WTC11 (cell line): Measurements from ENCODE around the gene PAM. TPM values are rescaled to one million over a fixed set of nuclear protein-coding genes. Genes with fewer than 3 reads are reported as not detected.
A peak's percentile ranks its signal among the peaks of the same experiment; 100 is the strongest.

Experiments used
- ATAC-seq: fragments of 200-7000 bp; cut with Tn5 transposase; 2 replicates; pipeline ENCODE4 v1.10.0; 2021; ENCODE audit warnings: mild to moderate bottlenecking, moderate library complexity
- CTCF ChIA-PET: fragments of 300-600 bp; sonication (Branson Sonifier 250); formaldehyde crosslinking; loops from one replicate; lab custom pipeline; 2021; ENCODE audit warnings: antibody characterized with exemption; lab: Charles Lee
- POLR2A ChIA-PET: fragments of 350-600 bp; sonication (Branson Sonifier 250); formaldehyde crosslinking; loops from one replicate; lab custom pipeline; 2021; ENCODE audit warnings: antibody characterized with exemption; lab: Charles Lee
- DNase-seq: peaks from one replicate; pipeline ENCODE4 v3.0.0; 2021; ENCODE audit warnings: low spot score
- H3K27ac Mint-ChIP-seq: 2 replicates; pipeline ENCODE4 v1.8.0; 2021; ENCODE audit warnings: mixed read lengths
- H3K27me3 Mint-ChIP-seq: 2 replicates; pipeline ENCODE4 v1.8.0; 2021; ENCODE audit warnings: low read depth, mild to moderate bottlenecking, moderate library complexity, mixed read lengths
- H3K36me3 Mint-ChIP-seq: 2 replicates; pipeline ENCODE4 v1.8.0; 2021; ENCODE audit warnings: mixed read lengths
- H3K4me1 Mint-ChIP-seq: 2 replicates; pipeline ENCODE4 v1.8.0; 2022; ENCODE audit warnings: mixed read lengths
- H3K4me3 Mint-ChIP-seq: 2 replicates; pipeline ENCODE4 v1.8.0; 2021; ENCODE audit warnings: mild to moderate bottlenecking, moderate library complexity, mixed read lengths
- H3K9me3 Mint-ChIP-seq: 2 replicates; pipeline ENCODE4 v1.8.0; 2021; ENCODE audit warnings: mixed read lengths
- FOXP1 ChIP-seq: sonication (generic); formaldehyde crosslinking; IDR thresholded peaks from 2 replicates; pipeline ENCODE4 v1.8.0; 2022; ENCODE audit warnings: missing genetic modification reagents, mild to moderate bottlenecking, moderate library complexity, borderline replicate concordance
- NR1H2 ChIP-seq: sonication (generic); formaldehyde crosslinking; IDR thresholded peaks from 2 replicates; pipeline ENCODE4 v1.9.0; 2021; ENCODE audit warnings: mild to moderate bottlenecking, moderate library complexity, missing genetic modification reagents
- ZNF396 ChIP-seq: fragments of 250-450 bp; sonication (Bioruptor Pico); IDR thresholded peaks from 2 replicates; pipeline ENCODE4 v1.8.0; 2021; ENCODE audit warnings: mild to moderate bottlenecking, moderate library complexity, borderline replicate concordance
- ZNF416 ChIP-seq: fragments of 250-450 bp; sonication (Bioruptor Pico); IDR thresholded peaks from 2 replicates; pipeline ENCODE4 v1.9.0; 2021; ENCODE audit warnings: mild to moderate bottlenecking, inconsistent platforms
- total RNA-seq: library from RNA; stranded (reverse); gene quantifications from 3 replicates; pipeline ENCODE4 v1.2.3, GENCODE V29; 2021
- TF ChIP-seq, protein P1 (sequence below): fragments of 250-450 bp; sonication (Bioruptor Pico); IDR thresholded peaks from 2 replicates; pipeline ENCODE4 v1.9.0; 2021; ENCODE audit warnings: mild to moderate bottlenecking
- TF ChIP-seq, protein P2 (sequence below): fragments of 200-600 bp; IDR thresholded peaks from 2 replicates; pipeline ENCODE4 v1.8.0; 2022; ENCODE audit warnings: antibody characterized with exemption
- TF ChIP-seq, protein P3 (sequence below): sonication (generic); formaldehyde crosslinking; IDR thresholded peaks from 2 replicates; pipeline ENCODE4 v1.8.0; 2023; ENCODE audit warnings: missing genetic modification reagents
- TF ChIP-seq, protein P4 (sequence below): fragments of 250-450 bp; sonication (Bioruptor Pico); IDR thresholded peaks from 2 replicates; pipeline ENCODE4 v2.1.2; 2022; ENCODE audit warnings: mild to moderate bottlenecking, moderate library complexity
- TF ChIP-seq, protein P5 (sequence below): fragments of 250-450 bp; sonication (Bioruptor Pico); conservative IDR thresholded peaks from 2 replicates; pipeline ENCODE4 v1.9.0; 2021; ENCODE audit warnings: mild to moderate bottlenecking
- TF ChIP-seq, protein P6 (sequence below): sonication (generic); formaldehyde crosslinking; IDR thresholded peaks from 2 replicates; pipeline ENCODE4 v1.8.0; 2023; ENCODE audit warnings: mild to moderate bottlenecking, missing genetic modification reagents
- TF ChIP-seq, protein P7 (sequence below): sonication (generic); formaldehyde crosslinking; conservative IDR thresholded peaks from 2 replicates; pipeline ENCODE4 v1.8.1; 2023; ENCODE audit warnings: mild to moderate bottlenecking, low read depth, missing genetic modification reagents, moderate library complexity

The PAM gene
- total RNA-seq, 1 experiment from 2014 or later = 52.3 TPM

DNA sequence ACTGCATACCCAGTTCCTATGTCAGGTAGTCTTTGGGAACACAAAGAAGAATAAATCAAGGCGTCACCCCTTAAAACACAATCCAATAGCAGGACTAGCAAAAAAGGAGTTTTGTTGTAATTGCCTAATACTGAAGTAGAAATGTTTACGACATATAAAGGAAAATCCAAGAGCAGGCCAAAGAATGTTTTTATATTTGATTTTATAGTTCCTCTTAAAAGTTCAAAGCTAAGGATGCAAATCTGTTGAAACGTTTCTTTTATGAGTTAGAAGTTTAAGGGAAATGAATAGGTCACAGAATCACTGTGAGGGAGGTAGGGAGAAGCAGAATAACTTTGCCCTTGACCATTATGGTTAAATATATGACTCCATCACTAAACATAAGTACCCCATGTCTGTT, 136.1 kb downstream of the PAM start:
- Mint-ChIP-seq H3K27me3 (no peaks in the 10 kb centered on the region), H3K4me1 (no peaks in the 10 kb centered on the region; the same call in 1 of the 2 replicates), H3K27ac (no peak overlapping the region; the same call in 1 of the 2 replicates), H3K36me3 (no peaks in the 10 kb centered on the region), H3K4me3 (no peak overlapping the region), H3K9me3 (no peaks in the 10 kb centered on the region)
- DNase-seq (no peak), ATAC-seq (no peak)
- no peak for TF ChIP-seq FOXP1
- TF ChIP-seq, protein P1, sequence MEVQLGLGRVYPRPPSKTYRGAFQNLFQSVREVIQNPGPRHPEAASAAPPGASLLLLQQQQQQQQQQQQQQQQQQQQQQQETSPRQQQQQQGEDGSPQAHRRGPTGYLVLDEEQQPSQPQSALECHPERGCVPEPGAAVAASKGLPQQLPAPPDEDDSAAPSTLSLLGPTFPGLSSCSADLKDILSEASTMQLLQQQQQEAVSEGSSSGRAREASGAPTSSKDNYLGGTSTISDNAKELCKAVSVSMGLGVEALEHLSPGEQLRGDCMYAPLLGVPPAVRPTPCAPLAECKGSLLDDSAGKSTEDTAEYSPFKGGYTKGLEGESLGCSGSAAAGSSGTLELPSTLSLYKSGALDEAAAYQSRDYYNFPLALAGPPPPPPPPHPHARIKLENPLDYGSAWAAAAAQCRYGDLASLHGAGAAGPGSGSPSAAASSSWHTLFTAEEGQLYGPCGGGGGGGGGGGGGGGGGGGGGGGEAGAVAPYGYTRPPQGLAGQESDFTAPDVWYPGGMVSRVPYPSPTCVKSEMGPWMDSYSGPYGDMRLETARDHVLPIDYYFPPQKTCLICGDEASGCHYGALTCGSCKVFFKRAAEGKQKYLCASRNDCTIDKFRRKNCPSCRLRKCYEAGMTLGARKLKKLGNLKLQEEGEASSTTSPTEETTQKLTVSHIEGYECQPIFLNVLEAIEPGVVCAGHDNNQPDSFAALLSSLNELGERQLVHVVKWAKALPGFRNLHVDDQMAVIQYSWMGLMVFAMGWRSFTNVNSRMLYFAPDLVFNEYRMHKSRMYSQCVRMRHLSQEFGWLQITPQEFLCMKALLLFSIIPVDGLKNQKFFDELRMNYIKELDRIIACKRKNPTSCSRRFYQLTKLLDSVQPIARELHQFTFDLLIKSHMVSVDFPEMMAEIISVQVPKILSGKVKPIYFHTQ (CRISPR knock-in tag) = no peak
- TF ChIP-seq NR1H2 (CRISPR knock-in tag) = no peak
- TF ChIP-seq, protein P2, sequence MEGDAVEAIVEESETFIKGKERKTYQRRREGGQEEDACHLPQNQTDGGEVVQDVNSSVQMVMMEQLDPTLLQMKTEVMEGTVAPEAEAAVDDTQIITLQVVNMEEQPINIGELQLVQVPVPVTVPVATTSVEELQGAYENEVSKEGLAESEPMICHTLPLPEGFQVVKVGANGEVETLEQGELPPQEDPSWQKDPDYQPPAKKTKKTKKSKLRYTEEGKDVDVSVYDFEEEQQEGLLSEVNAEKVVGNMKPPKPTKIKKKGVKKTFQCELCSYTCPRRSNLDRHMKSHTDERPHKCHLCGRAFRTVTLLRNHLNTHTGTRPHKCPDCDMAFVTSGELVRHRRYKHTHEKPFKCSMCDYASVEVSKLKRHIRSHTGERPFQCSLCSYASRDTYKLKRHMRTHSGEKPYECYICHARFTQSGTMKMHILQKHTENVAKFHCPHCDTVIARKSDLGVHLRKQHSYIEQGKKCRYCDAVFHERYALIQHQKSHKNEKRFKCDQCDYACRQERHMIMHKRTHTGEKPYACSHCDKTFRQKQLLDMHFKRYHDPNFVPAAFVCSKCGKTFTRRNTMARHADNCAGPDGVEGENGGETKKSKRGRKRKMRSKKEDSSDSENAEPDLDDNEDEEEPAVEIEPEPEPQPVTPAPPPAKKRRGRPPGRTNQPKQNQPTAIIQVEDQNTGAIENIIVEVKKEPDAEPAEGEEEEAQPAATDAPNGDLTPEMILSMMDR = no peak
- TF ChIP-seq, protein P3, sequence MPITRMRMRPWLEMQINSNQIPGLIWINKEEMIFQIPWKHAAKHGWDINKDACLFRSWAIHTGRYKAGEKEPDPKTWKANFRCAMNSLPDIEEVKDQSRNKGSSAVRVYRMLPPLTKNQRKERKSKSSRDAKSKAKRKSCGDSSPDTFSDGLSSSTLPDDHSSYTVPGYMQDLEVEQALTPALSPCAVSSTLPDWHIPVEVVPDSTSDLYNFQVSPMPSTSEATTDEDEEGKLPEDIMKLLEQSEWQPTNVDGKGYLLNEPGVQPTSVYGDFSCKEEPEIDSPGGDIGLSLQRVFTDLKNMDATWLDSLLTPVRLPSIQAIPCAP (CRISPR knock-in tag) = no peak
- ChIA-PET POLR2A (no interaction called here), CTCF (no interaction called here)

DNA sequence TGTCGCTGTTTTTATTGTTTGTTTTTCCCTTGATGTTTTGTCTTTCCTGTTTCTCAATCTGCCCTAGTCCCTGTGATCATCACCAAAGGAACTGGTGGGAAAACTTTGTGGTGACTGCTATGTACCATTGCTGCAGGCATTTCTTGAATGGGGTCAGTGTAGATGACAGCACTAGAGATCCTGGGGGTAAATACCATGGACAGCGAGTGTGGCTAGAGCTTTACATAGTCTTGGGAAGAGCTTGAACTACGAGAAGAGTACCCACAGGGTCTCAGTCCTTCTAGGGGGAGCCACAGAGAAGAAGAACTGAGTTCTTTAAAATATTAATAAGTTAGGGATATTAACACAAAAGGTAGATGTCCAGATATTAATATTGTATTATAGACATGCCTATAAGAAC, 138.8 kb downstream of the PAM start:
- Mint-ChIP-seq H3K4me1 (no peaks in the 10 kb centered on the region), H3K9me3 (no peaks in the 10 kb centered on the region), H3K27ac (no peak overlapping the region), H3K4me3 (no peak overlapping the region), H3K36me3 (no peaks in the 10 kb centered on the region), H3K27me3 (no peaks in the 10 kb centered on the region)
- CTCF ChIA-PET = no interaction called here
- DNase-seq (no peak), ATAC-seq (peak; percentile 81)
- TF ChIP-seq, protein P4, sequence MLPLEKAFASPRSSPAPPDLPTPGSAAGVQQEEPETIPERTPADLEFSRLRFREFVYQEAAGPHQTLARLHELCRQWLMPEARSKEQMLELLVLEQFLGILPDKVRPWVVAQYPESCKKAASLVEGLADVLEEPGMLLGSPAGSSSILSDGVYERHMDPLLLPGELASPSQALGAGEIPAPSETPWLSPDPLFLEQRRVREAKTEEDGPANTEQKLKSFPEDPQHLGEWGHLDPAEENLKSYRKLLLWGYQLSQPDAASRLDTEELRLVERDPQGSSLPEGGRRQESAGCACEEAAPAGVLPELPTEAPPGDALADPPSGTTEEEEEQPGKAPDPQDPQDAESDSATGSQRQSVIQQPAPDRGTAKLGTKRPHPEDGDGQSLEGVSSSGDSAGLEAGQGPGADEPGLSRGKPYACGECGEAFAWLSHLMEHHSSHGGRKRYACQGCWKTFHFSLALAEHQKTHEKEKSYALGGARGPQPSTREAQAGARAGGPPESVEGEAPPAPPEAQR (CRISPR knock-in tag) = no peak
- TF ChIP-seq, protein P5, sequence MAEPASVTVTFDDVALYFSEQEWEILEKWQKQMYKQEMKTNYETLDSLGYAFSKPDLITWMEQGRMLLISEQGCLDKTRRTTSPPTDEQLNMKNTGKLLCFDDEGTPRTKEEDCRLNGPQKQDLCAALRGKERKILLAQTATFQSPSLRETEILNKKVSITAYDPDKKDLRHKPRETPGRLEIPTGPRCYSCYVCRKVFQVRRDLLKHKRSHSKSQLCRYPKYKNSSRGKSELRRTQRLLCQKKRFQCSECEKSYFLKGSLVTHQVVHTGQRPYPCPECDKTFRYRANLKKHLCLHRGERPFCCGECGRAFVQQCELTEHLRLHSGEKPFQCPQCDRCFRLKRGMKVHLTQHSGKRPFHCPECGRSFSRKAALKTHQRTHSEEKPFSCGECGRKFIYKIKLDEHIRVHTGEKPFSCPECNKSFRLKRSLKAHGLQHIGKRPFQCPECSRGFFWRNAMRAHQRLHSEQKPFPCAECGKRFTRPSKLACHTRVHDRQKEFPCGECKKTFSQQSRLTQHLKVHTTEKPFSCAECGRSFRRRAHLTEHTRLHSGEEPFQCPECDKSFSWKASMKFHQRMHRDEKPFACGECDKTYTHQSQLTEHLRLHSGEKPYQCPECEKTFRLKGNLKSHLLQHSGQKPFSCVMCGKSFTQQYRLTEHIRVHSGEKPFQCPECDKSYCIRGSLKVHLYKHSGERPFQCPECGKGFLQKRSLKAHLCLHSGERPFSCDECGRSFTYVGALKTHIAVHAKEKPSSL (CRISPR knock-in tag) = no peak
- TF ChIP-seq ZNF396 (CRISPR knock-in tag) (no peak), ZNF416 (CRISPR knock-in tag) (no peak)
- TF ChIP-seq, protein P6, sequence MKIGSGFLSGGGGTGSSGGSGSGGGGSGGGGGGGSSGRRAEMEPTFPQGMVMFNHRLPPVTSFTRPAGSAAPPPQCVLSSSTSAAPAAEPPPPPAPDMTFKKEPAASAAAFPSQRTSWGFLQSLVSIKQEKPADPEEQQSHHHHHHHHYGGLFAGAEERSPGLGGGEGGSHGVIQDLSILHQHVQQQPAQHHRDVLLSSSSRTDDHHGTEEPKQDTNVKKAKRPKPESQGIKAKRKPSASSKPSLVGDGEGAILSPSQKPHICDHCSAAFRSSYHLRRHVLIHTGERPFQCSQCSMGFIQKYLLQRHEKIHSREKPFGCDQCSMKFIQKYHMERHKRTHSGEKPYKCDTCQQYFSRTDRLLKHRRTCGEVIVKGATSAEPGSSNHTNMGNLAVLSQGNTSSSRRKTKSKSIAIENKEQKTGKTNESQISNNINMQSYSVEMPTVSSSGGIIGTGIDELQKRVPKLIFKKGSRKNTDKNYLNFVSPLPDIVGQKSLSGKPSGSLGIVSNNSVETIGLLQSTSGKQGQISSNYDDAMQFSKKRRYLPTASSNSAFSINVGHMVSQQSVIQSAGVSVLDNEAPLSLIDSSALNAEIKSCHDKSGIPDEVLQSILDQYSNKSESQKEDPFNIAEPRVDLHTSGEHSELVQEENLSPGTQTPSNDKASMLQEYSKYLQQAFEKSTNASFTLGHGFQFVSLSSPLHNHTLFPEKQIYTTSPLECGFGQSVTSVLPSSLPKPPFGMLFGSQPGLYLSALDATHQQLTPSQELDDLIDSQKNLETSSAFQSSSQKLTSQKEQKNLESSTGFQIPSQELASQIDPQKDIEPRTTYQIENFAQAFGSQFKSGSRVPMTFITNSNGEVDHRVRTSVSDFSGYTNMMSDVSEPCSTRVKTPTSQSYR (CRISPR knock-in tag) = no peak
- TF ChIP-seq, protein P7, sequence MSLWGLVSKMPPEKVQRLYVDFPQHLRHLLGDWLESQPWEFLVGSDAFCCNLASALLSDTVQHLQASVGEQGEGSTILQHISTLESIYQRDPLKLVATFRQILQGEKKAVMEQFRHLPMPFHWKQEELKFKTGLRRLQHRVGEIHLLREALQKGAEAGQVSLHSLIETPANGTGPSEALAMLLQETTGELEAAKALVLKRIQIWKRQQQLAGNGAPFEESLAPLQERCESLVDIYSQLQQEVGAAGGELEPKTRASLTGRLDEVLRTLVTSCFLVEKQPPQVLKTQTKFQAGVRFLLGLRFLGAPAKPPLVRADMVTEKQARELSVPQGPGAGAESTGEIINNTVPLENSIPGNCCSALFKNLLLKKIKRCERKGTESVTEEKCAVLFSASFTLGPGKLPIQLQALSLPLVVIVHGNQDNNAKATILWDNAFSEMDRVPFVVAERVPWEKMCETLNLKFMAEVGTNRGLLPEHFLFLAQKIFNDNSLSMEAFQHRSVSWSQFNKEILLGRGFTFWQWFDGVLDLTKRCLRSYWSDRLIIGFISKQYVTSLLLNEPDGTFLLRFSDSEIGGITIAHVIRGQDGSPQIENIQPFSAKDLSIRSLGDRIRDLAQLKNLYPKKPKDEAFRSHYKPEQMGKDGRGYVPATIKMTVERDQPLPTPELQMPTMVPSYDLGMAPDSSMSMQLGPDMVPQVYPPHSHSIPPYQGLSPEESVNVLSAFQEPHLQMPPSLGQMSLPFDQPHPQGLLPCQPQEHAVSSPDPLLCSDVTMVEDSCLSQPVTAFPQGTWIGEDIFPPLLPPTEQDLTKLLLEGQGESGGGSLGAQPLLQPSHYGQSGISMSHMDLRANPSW (CRISPR knock-in tag) = no peak
- POLR2A ChIA-PET = no interaction called here
